Measurements from ENCODE around the gene WWOX.

DNA sequence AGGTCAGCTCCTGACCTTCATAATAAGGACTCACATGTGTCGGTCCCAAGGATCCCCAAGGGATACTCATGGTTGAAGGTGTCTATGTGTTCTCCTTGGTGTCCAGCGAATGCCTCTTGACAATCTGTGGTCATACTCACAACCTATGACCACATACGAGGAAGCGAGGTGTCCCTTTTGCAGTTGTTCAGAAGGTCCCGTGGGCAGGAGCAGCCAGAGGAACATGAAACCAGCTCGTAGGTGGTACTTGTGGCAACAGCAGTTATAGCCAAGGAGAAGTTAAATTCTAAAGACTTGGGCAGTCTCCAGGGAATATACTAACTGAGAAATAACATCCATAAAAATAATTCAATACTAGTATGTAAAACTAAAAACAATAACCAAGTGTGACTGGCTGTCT lies 685.3 kb downstream of the WWOX start:
- TF ChIP-seq RARB (CRISPR knock-in tag; IDR thresholded peaks at IDR 0.05) (no peak), MAFK (IDR thresholded peaks at IDR 0.05; ENCODE audit: partially characterized antibody) (no peak), POLR2A (IDR thresholded peaks at IDR 0.05; ENCODE audit: low read length) (no peak), KDM1A (IDR thresholded peaks at IDR 0.05; ENCODE audit: low read depth) (no peak)
- TF ChIP-seq, protein P1, sequence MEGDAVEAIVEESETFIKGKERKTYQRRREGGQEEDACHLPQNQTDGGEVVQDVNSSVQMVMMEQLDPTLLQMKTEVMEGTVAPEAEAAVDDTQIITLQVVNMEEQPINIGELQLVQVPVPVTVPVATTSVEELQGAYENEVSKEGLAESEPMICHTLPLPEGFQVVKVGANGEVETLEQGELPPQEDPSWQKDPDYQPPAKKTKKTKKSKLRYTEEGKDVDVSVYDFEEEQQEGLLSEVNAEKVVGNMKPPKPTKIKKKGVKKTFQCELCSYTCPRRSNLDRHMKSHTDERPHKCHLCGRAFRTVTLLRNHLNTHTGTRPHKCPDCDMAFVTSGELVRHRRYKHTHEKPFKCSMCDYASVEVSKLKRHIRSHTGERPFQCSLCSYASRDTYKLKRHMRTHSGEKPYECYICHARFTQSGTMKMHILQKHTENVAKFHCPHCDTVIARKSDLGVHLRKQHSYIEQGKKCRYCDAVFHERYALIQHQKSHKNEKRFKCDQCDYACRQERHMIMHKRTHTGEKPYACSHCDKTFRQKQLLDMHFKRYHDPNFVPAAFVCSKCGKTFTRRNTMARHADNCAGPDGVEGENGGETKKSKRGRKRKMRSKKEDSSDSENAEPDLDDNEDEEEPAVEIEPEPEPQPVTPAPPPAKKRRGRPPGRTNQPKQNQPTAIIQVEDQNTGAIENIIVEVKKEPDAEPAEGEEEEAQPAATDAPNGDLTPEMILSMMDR (IDR thresholded peaks at IDR 0.05) = no peak
